GM12878 (cell line): ENCODE measurements around the gene RCN1. TPM values are rescaled to one million over a fixed set of nuclear protein-coding genes. Genes with fewer than 3 reads are reported as not detected.

Experiments used
- ATAC-seq: fragments of 200-7000 bp; cut with Tn5 transposase; 3 replicates; pipeline ENCODE4 v1.9.1; 2020; ENCODE audit warnings: mild to moderate bottlenecking, moderate library complexity
- BruUV-seq: library from RNA; stranded (reverse); fragments of 400-500 nt; replicated peaks from 2 replicates; lab custom pipeline; 2021; lab: Mats Ljungman, UMichigan
- CTCF ChIA-PET: fragments of 300-600 bp; sonication (Branson Sonifier 250); formaldehyde crosslinking; extraction: SDS; loops from one replicate; lab custom pipeline; 2021; ENCODE audit warnings: inconsistent platforms; lab: Yijun Ruan, JAX
- POLR2A ChIA-PET: fragments of 350-600 bp; formaldehyde crosslinking; extraction: SDS; loops from one replicate; lab custom pipeline; 2021; ENCODE audit warnings: inconsistent platforms; lab: Charles Lee
- RAD21 ChIA-PET: fragments of 300-600 bp; sonication (Branson Sonifier 250); formaldehyde crosslinking; loops from one replicate; lab custom pipeline; 2023; ENCODE audit warnings: antibody characterized with exemption; ENCODE audit not compliant: unreplicated experiment; lab: Charles Lee
- SMC1A ChIA-PET: fragments of 300-600 bp; sonication (Branson Sonifier 250); formaldehyde crosslinking; loops from one replicate; lab custom pipeline; 2023; ENCODE audit not compliant: unreplicated experiment, uncharacterized antibody; lab: Charles Lee
- DNase-seq: peaks from one replicate; pipeline ENCODE4 v3.0.0-alpha.2; 2011; ENCODE audit warnings: low read depth, low spot score
- FAIRE-seq: peaks from 3 replicates; lab custom pipeline; 2011; peaks lifted over from hg19 to GRCh38; lab: Jason Lieb, UNC
- H2AFZ ChIP-seq: 2 replicates; pipeline ENCODE4 v1.6.0; 2011; ENCODE audit warnings: low read depth, low read length, control low read depth; ENCODE audit not compliant: control insufficient read depth
- H3K27ac ChIP-seq: 2 replicates; pipeline ENCODE4 v1.5.1; 2011; ENCODE audit warnings: control low read depth; ENCODE audit not compliant: control insufficient read depth, insufficient read depth
- H3K27me3 ChIP-seq, 2 experiments: replicated peaks in 1 of 2; 2 replicates each; pipeline versions ENCODE4 v1.6.0 to v1.6.1; 2011; ENCODE audit warnings: low read length in 1 of 2; ENCODE audit not compliant: control insufficient read depth in 2 of 2, insufficient read depth in 2 of 2
- H3K36me3 ChIP-seq, 2 experiments: 2 replicates each; pipeline ENCODE4 v1.5.1; 2011; ENCODE audit warnings: low read length in 1 of 2; ENCODE audit not compliant: control insufficient read depth in 2 of 2, insufficient read depth in 2 of 2
- H3K4me1 ChIP-seq: 2 replicates; pipeline ENCODE4 v1.6.1; 2011; ENCODE audit warnings: mild to moderate bottlenecking, low read length, moderate library complexity, mixed read lengths; ENCODE audit not compliant: control insufficient read depth, insufficient read depth
- H3K4me2 ChIP-seq: 2 replicates; pipeline ENCODE4 v1.6.0; 2011; ENCODE audit warnings: control low read depth; ENCODE audit not compliant: control insufficient read depth, insufficient read depth
- H3K4me3 ChIP-seq: fragments of 200-600 bp; sonication (generic); 2 replicates; pipeline ENCODE4 v1.5.1; 2016
- H3K79me2 ChIP-seq: 2 replicates; pipeline ENCODE4 v1.6.0; 2011; ENCODE audit warnings: low read length; ENCODE audit not compliant: control insufficient read depth, insufficient read depth
- H3K9ac ChIP-seq: 2 replicates; pipeline ENCODE4 v1.8.0; 2011; ENCODE audit warnings: low read length, control low read depth, mixed read lengths; ENCODE audit not compliant: control insufficient read depth, insufficient read depth
- H3K9me3 ChIP-seq: replicated peaks from 3 replicates; pipeline ENCODE4 v1.5.1; 2011; ENCODE audit warnings: mild to moderate bottlenecking, low read length; ENCODE audit not compliant: control insufficient read depth, insufficient read depth
- H4K20me1 ChIP-seq: 2 replicates; pipeline ENCODE4 v1.6.0; 2011; ENCODE audit not compliant: control insufficient read depth, insufficient read depth
- CHD1 ChIP-seq: IDR thresholded peaks from 2 replicates; pipeline ENCODE4 v1.6.1; 2012; ENCODE audit warnings: low read depth, low read length, improper control_type of control experiment
- DPF2 ChIP-seq: fragments of 450-650 bp; IDR thresholded peaks from 2 replicates; pipeline ENCODE4 v1.6.1; 2017; ENCODE audit warnings: mild to moderate bottlenecking
- EZH2 ChIP-seq: IDR thresholded peaks from 2 replicates; pipeline ENCODE4 v1.6.1; 2012; ENCODE audit warnings: low read depth, mild to moderate bottlenecking, control low read depth, inconsistent platforms, low read length, borderline replicate concordance; ENCODE audit not compliant: control insufficient read depth
- MEF2A ChIP-seq: IDR thresholded peaks from 2 replicates; pipeline ENCODE4 v1.6.1; 2011; ENCODE audit warnings: low read depth, mild to moderate bottlenecking, low read length, moderate library complexity; ENCODE audit not compliant: insufficient read depth
- MTA3 ChIP-seq: IDR thresholded peaks from 2 replicates; pipeline ENCODE4 v1.6.1; 2012; ENCODE audit warnings: low read length, inconsistent platforms, borderline replicate concordance
- ZNF207 ChIP-seq: fragments of 450-650 bp; IDR thresholded peaks from 2 replicates; pipeline ENCODE4 v1.6.1; 2014; ENCODE audit warnings: antibody characterized with exemption, mild to moderate bottlenecking, borderline replicate concordance
- WGBS: methylation state at CpG from one replicate; pipeline ENCODE4 v1.1.6; 2016; ENCODE audit warnings: low lambda C conversion rate; ENCODE audit not compliant: insufficient replicate concordance, insufficient coverage; ENCODE audit errors: missing lambda C conversion rate; 5-methylcytosine and 5-hydroxymethylcytosine counted together
- in situ Hi-C: fragments of 300-500 bp; cut with MboI; formaldehyde crosslinking; loops from 9 replicates; pipeline ENCODE4 v1.14.3; 2018; ENCODE audit warnings: mixed read lengths
- intact Hi-C: fragments of 100-400 bp; cut with micrococcal nuclease; formaldehyde crosslinking; loops from one replicate; pipeline ENCODE4 v1.14.2; 2022; ENCODE audit not compliant: unreplicated experiment
- polyA plus RNA-seq, 11 experiments: library from polyadenylated mRNA; depleted of rRNA in 4 of 11; unstranded in 6 of 11; stranded (reverse) in 5 of 11; fragments of >200 nt; fragmentation: Nextera tagmentation in 4 of 11; fragmentation: Illumina TruSeq in 1 of 11; extraction: Ambion mirVana in 4 of 11; extraction: Trizol in 1 of 11; gene quantifications; 1 replicate in 1 of 11; 2 replicates in 10 of 11; pipeline versions ENCODE4 v1.2.1 to v1.2.3, GENCODE V29; 2011 to 2016; ENCODE audit warnings: inconsistent platforms in 2 of 11, missing spikeins in 2 of 11, low read depth in 1 of 11
- total RNA-seq, 4 experiments: library from RNA; depleted of rRNA in 3 of 4; stranded (reverse); fragments of >200 nt in 3 of 4; fragmentation: Illumina TruSeq in 1 of 4; extraction: Trizol in 1 of 4; gene quantifications; 2 replicates each; pipeline versions ENCODE4 v1.2.1 to v1.2.3, GENCODE V29; 2013 to 2021

Gene RCN1
- total and polyA plus RNA-seq, 10 of the 15 experiments (the other 5 are each of a cell fraction or from before 2014, with no cell fraction given): 17.6 to 76.7 (median 56.4) TPM

GRCh38 chr11:32138902-32139301 lies 48.0 kb downstream of the RCN1 start:
- no peak overlapping the region for H3K27ac ChIP-seq
- H3K27me3 ChIP-seq: no peaks in the 10 kb centered on the region
- FAIRE-seq: no peak
- H3K9ac ChIP-seq: no peak overlapping the region
- no peak overlapping the region for H3K4me2 ChIP-seq
- no peaks in the 10 kb centered on the region for H4K20me1 ChIP-seq
- H3K79me2 ChIP-seq: no peaks in the 10 kb centered on the region
- no peaks in the 10 kb centered on the region for H3K36me3 ChIP-seq
- no peaks in the 10 kb centered on the region for H3K4me1 ChIP-seq
- H3K4me3 ChIP-seq: no peak overlapping the region
- H2AFZ ChIP-seq: no peak overlapping the region
- no TSS peak for BruUV-seq
- in situ Hi-C loops: no loop called here
- WGBS: 36% methylated on average over 3 of the region's 3 CpGs
- SMC1A ChIA-PET: no interaction called here
- TF ChIP-seq MEF2A (no peak), ZNF207 (no peak), CHD1 (no peak)
- TF ChIP-seq, all 136 proteins: peak for 0
- POLR2A ChIA-PET: no interaction called here
- intact Hi-C loops: no loop called here
- H3K9me3 ChIP-seq: no peaks in the 10 kb centered on the region; the same call in 2 of the 3 replicates
- ATAC-seq (no peak), DNase-seq (no peak)
- CTCF ChIA-PET: interaction anchor here (1.2 kb wide), 1 partner anchor 71 kb away, joined by 3 read pairs; no protein-coding TSS in a partner anchor
- RAD21 ChIA-PET: no interaction called here

- BruUV-seq: no TSS peak
- TF ChIP-seq EZH2: no peak
- no peak for TF ChIP-seq DPF2
- TF ChIP-seq MTA3: no peak
- Histone ChIP-seq H3K27me3 (no peaks in the 10 kb centered on the region), H3K4me1 (no peaks in the 10 kb centered on the region), H3K9ac (no peak overlapping the region), H3K4me3 (no peak overlapping the region), H3K9me3 (no peaks in the 10 kb centered on the region; the same call in 2 of the 3 replicates), H3K27ac (no peak overlapping the region), H3K4me2 (no peak overlapping the region), H4K20me1 (no peaks in the 10 kb centered on the region), H3K36me3 (no peaks in the 10 kb centered on the region), H3K79me2 (no peaks in the 10 kb centered on the region), H2AFZ (no peak overlapping the region)
- no peak for ATAC-seq
- no peak for DNase-seq
- intact Hi-C loops (no loop called here), in situ Hi-C loops (no loop called here)
- ChIA-PET CTCF (interaction anchor here (1.2 kb wide), 1 partner anchor 72 kb away, joined by 3 read pairs; no protein-coding TSS in a partner anchor), RAD21 (no interaction called here), SMC1A (interaction anchor here (0.6 to 0.8 kb wide), 2 partner anchors 36 to 116 kb away, joined by 3 read pairs; no protein-coding TSS in a partner anchor), POLR2A (no interaction called here)
- WGBS: 11% methylated on average over 4 of the region's 4 CpGs
- no peak for FAIRE-seq
These were observed 49.1 kb downstream of the RCN1 start for GRCh38 chr11:32139896-32140520.
